ENCODE data around the gene UBE2E2.

The UBE2E2 gene

DNA sequence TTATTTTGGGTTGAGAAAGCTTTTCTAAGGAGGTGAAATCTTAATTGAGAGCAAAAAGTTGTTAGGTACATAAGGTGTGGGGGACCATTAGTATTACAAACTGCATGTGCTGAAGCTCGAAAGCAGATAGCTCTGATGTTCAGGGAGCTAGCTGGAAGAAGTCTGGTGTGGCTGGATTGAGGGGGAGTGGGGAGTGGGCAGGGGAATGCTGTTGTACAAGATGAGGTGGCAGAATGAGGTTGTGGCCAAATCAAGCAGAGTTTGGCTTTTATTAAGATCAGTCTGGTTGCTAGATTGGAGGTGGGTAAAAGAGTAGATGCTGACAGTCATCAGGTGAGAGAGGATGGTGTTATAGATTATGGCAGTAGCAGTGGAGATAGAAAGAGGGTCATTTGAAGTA, 32.1 kb downstream of the UBE2E2 start:
- DNase-seq: no peak
- in situ Hi-C loops (cut with HindIII; ENCODE audit: low pct_ligation_motif_present, low pct_unique_long_range_greater_than_20kb, low sequenced_read_pairs): no loop called here

GRCh38 chr3:23236890-23237289, 33.8 kb downstream of the UBE2E2 start:
- DNase-seq: no peak
- in situ Hi-C loops (cut with HindIII; ENCODE audit: low pct_ligation_motif_present, low pct_unique_long_range_greater_than_20kb, low sequenced_read_pairs): no loop called here

DNA sequence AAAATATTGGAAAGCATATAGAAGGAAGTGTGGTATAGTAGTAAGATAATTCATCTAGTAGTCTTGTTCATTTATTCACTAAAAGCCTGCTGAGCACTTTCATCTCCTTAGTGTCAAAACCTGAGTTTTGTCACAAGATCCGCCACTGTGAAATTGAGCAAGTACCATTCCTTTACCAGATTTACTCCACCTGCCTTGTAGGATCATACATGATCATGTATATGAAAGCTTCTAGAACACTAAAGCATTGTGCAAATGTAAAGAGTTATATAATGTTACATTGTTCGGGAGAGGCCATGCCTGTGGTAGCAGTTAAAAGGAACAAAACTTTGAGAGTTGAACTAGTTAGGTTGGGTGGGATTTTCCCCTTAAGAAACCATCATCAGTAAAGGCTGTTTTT, 35.0 kb downstream of the UBE2E2 start:
- DNase-seq: no peak
- in situ Hi-C loops (cut with HindIII; ENCODE audit: low pct_ligation_motif_present, low pct_unique_long_range_greater_than_20kb, low sequenced_read_pairs): no loop called here

- no peak for DNase-seq
- in situ Hi-C loops (cut with HindIII; ENCODE audit: low pct_ligation_motif_present, low pct_unique_long_range_greater_than_20kb, low sequenced_read_pairs): no loop called here
Observed at GRCh38 chr3:23238578-23238977, 35.5 kb downstream of the UBE2E2 start.

- in situ Hi-C loops (cut with HindIII; ENCODE audit: low pct_ligation_motif_present, low pct_unique_long_range_greater_than_20kb, low sequenced_read_pairs): no loop called here
Observed at GRCh38 chr3:23239211-23240068, 36.3 kb downstream of the UBE2E2 start.

GRCh38 chr3:23240171-23240785, 37.2 kb downstream of the UBE2E2 start:
- in situ Hi-C loops (cut with HindIII; ENCODE audit: low pct_ligation_motif_present, low pct_unique_long_range_greater_than_20kb, low sequenced_read_pairs): no loop called here
- DNase-seq: no peak

More at GRCh38 chr3:23239211-23240068, 36.3 kb downstream of the UBE2E2 start:
- DNase-seq: no peak

DNA sequence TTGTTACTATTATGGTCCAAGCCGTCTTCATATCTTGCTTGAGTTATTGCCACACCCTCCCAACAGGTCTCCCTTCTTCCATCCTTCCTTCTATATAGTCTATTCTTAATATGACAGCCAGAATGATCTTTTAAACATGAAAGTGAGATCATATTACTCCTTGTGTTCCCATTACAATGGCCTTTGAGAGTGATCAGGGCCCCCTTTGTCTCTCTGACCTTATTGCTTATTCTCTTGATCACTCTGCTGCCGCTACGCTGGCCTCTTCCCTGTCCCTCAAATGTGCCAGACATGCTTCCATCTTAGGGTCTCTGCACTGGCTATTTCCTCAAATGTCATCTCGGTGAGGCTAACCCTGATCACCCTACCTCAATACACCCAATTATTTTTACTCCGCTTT, 38.1 kb downstream of the UBE2E2 start:
- in situ Hi-C loops (cut with HindIII; ENCODE audit: low pct_ligation_motif_present, low pct_unique_long_range_greater_than_20kb, low sequenced_read_pairs): no loop called here
- DNase-seq: no peak

DNA sequence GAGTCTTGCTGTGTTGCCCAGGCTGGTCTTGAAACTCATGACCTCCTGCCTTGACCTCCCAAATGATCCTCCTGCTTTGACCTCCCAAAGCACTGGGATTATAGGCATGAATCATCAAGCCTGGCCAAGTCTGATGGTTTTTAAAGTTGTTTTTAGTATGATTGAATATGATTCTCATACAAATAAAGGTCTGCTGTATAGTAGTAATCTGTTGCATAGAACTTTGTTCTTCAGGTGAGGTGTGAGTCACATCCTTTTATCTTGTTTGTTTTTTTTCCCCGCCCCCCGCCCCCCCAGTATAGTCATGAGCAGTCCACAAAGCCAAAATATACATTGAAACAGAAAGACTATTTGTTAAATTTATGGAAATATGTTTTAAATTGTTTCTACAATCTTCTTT, 39.0 kb downstream of the UBE2E2 start:
- no peak for DNase-seq
- in situ Hi-C loops (cut with HindIII; ENCODE audit: low pct_ligation_motif_present, low pct_unique_long_range_greater_than_20kb, low sequenced_read_pairs): no loop called here

- no peak for DNase-seq
- in situ Hi-C loops (cut with HindIII; ENCODE audit: low pct_ligation_motif_present, low pct_unique_long_range_greater_than_20kb, low sequenced_read_pairs): no loop called here
Observed at GRCh38 chr3:23244324-23245041, 41.4 kb downstream of the UBE2E2 start.

GRCh38 chr3:23246651-23247050, 43.5 kb downstream of the UBE2E2 start:
- in situ Hi-C loops (cut with HindIII; ENCODE audit: low pct_ligation_motif_present, low pct_unique_long_range_greater_than_20kb, low sequenced_read_pairs): no loop called here
- DNase-seq: peak; percentile 83

DNA sequence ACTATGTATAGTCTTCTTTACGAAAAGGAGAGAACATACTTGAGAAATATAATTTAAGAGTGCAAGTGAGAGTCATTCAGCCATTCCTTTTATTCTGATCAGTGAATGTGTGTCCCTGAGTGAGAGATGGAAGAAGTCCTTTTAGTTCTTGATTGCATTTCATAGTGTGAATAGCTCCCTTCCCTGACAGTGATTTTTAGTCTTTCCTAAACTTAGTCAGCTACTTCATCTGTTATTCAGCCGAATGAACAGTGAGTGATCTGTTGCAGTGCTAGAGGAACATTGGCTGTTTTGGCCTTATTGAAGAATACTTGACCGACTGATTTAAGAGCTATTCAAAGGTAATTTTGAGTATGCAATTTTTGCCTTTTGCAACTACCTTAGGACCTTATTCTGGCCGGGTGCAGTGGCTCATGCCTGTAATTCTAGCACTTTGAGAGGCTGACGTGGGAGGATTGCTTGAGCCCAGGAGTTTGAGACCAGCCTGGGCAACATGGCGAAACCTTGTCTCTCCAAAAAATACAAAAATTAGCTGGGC, 45.5 kb downstream of the UBE2E2 start:
- in situ Hi-C loops (cut with HindIII; ENCODE audit: low pct_ligation_motif_present, low pct_unique_long_range_greater_than_20kb, low sequenced_read_pairs): no loop called here
- DNase-seq: no peak

GRCh38 chr3:23249961-23250360, 46.8 kb downstream of the UBE2E2 start:
- in situ Hi-C loops (cut with HindIII; ENCODE audit: low pct_ligation_motif_present, low pct_unique_long_range_greater_than_20kb, low sequenced_read_pairs): no loop called here
- DNase-seq: no peak

DNA sequence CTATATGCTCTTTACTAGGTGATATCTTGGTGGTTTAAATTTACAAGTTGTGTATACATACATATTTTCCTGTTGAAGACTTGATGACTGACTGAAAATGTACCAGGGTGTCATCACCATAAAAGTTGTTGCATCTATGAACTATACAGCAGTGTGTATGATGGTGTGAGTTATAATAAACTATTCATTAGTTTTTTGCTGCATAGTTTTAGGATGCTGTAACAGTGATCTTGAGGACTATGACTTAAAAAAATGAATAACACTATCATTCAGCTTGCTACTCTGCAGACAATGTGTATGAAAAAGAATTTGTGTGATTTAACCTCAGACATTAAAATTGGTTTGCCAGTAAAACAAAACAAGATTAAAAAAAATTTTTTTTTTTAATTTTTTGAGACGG, 49.0 kb downstream of the UBE2E2 start:
- DNase-seq: no peak
- in situ Hi-C loops (cut with HindIII; ENCODE audit: low pct_ligation_motif_present, low pct_unique_long_range_greater_than_20kb, low sequenced_read_pairs): no loop called here

DNA sequence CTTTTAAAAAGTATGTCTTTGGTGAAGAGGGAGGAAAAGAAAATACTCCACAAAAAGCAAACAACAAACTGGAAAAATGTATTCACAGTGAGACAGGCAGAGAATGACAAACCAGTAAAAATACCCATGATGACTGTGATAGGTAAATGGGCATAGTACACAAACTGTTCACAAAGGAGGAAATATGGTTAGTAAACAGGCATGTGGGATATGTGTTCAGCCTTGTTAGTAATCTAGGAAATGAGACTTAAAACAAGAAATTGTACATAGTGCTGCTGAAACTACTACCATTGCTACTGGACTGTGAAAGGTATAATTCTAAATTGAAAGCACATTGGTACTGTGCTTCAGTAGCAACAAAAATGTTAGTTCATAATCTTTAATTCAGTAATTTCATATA, 50.1 kb downstream of the UBE2E2 start:
- no peak for DNase-seq
- in situ Hi-C loops (cut with HindIII; ENCODE audit: low pct_ligation_motif_present, low pct_unique_long_range_greater_than_20kb, low sequenced_read_pairs): no loop called here

GRCh38 chr3:23254282-23254681, 51.2 kb downstream of the UBE2E2 start:
- peak; percentile 12 for DNase-seq
- in situ Hi-C loops (cut with HindIII; ENCODE audit: low pct_ligation_motif_present, low pct_unique_long_range_greater_than_20kb, low sequenced_read_pairs): no loop called here

GRCh38 chr3:23254835-23255234, 51.7 kb downstream of the UBE2E2 start:
- no peak for DNase-seq
- in situ Hi-C loops (cut with HindIII; ENCODE audit: low pct_ligation_motif_present, low pct_unique_long_range_greater_than_20kb, low sequenced_read_pairs): no loop called here

DNA sequence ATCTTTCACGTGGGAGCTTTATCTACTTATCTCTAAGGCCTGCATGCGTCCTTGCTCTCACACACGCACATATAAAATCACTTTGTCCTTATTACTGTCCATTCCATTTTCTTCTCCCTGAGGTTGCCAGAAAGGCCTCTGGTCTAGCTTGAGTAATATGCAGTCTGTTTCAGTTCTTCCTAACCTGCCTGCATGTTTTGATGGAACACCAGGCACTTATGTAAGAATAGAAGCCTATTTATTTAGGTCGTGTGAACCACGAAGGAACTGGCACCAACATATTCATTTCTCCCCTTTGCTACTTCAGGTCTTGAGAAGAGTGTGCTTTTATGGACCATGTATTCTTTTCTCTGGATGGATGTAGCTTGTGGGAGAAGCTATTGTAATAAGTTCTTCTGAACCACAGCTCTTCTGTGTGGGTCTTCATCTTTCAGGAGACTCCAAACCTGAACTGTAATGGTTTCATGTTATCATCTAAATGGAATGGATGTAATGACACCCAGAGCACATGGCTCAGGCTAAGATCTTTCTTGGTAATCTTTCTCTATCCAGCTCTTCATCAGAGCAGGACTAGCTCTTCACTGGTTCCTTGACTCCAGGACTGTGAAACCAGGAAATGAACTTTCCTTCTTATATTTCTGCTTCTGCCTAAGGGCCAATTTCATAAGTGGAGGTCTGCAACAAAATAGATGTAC, 53.8 kb downstream of the UBE2E2 start:
- DNase-seq: no peak
- in situ Hi-C loops (cut with HindIII; ENCODE audit: low pct_ligation_motif_present, low pct_unique_long_range_greater_than_20kb, low sequenced_read_pairs): no loop called here

GRCh38 chr3:23258110-23258509, 55.0 kb downstream of the UBE2E2 start:
- DNase-seq: no peak

DNA sequence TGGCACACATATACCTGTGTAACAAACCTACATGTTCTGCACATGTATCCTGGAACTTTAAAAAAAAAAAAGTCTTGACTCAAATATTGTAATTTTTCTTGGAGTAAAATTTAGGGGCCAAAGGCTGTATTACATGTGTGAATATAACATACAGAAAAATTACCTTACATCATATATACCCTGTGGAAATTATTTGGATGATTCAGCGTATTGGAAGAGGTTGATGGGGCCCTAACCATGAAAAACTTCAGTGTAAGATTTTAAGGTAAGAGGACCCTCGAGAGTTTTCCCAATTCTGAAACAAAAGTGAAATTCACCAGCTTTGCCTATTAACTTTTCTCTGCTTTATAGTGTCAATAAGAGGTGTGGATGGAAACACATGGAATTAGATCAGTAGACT, 56.4 kb downstream of the UBE2E2 start:
- in situ Hi-C loops (cut with HindIII; ENCODE audit: low pct_ligation_motif_present, low pct_unique_long_range_greater_than_20kb, low sequenced_read_pairs): no loop called here
- DNase-seq: no peak

More at GRCh38 chr3:23258110-23258509, 55.0 kb downstream of the UBE2E2 start:
- in situ Hi-C loops (cut with HindIII; ENCODE audit: low pct_ligation_motif_present, low pct_unique_long_range_greater_than_20kb, low sequenced_read_pairs): no loop called here
